ENCODE results near the gene PTCD3. TPM values are rescaled to one million over a fixed set of nuclear protein-coding genes. Genes with fewer than 3 reads are reported as not detected.

The PTCD3 gene
- total RNA-seq, 1 donor from 2014 or later = 165 TPM

DNA sequence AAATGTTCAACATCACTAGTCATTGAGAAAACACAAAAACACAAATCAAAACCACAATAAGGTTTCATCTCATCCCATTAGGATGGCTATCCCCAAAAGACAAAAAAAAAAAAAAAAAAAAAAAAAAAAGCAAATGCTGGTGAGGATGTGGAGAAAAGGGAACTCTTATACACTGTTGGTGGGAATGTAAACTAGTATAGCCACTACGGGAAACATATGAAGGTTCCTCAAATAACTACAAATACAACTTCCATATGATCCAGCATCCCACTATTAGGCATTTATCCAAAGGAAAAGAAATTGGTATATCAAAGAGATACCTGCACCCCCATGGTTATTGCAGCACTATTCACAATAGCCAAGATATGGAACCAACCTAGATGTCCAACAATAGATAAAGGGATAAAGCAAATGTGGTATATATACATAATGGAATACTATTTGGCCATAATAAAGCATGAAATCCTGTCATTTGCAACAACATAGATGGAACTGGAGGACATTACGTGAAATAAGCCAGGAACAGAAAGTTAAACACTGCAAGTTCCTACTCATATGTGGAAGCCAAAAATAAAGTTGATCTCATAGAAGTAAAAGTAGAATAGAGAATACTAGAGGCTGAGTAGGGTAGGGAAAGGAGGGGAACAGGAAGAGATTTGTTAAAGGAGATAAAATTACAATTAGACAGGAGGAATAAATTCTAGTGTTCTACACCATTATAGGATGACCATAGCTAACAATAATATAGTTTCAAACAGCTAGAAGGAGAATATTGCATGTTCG is 8.7 kb upstream of the PTCD3 start:
- intact Hi-C loops (cut with micrococcal nuclease) = no loop called here
- H3K27ac Mint-ChIP-seq = no peak overlapping the region
- H3K27me3 Mint-ChIP-seq (ENCODE audit: insufficient read depth) = no peaks in the 10 kb centered on the region
- no peak overlapping the region for H3K4me3 Mint-ChIP-seq
- peaks cover 2% of the 10 kb centered on the region for H3K9me3 Mint-ChIP-seq
- DNase-seq (ENCODE audit: low spot score) = no peak
- H3K4me1 Mint-ChIP-seq (ENCODE audit: low read depth) = peaks cover 28% of the 10 kb centered on the region
- peaks cover 43% of the 10 kb centered on the region for H3K36me3 Mint-ChIP-seq (ENCODE audit: low read depth)

- no peak for DNase-seq (ENCODE audit: low spot score)
- H3K4me3 Mint-ChIP-seq = no peak overlapping the region
- intact Hi-C loops (cut with micrococcal nuclease) = no loop called here
- H3K4me1 Mint-ChIP-seq (ENCODE audit: low read depth) = peaks cover 34% of the 10 kb centered on the region
- peaks cover 5% of the 10 kb centered on the region for H3K9me3 Mint-ChIP-seq
- H3K27me3 Mint-ChIP-seq (ENCODE audit: insufficient read depth) = no peaks in the 10 kb centered on the region
- no peak overlapping the region for H3K27ac Mint-ChIP-seq
- peaks cover 48% of the 10 kb centered on the region for H3K36me3 Mint-ChIP-seq (ENCODE audit: low read depth)
Measured at GRCh38 chr2:86097913-86098312, 8.1 kb upstream of the PTCD3 start.

DNA sequence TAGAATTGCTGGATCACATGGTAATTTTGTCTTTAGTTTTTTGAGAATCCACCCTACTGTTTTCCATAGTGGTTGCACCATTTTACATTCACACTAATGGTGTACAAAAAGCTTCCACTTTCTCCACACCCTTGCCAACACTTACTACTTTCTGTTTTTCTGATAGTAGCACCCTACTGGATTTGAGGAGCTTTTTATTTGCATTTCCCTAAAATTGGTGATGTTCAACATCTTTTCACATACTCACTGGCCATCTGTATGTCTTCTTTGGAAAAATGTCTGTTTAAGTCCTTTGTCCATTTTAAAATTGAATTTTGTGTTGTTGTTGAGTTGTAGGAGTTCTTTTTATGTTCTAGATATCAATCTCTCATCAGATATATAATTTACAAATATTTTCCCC is 3.9 kb upstream of the PTCD3 start:
- Mint-ChIP-seq H3K9me3 (peaks cover 5% of the 10 kb centered on the region), H3K36me3 (ENCODE audit: low read depth) (peaks cover 42% of the 10 kb centered on the region), H3K27ac (no peak overlapping the region), H3K27me3 (ENCODE audit: insufficient read depth) (no peaks in the 10 kb centered on the region), H3K4me1 (ENCODE audit: low read depth) (peaks cover 53% of the 10 kb centered on the region), H3K4me3 (no peak overlapping the region)
- intact Hi-C loops (cut with micrococcal nuclease) = no loop called here
- no peak for DNase-seq (ENCODE audit: low spot score)

DNA sequence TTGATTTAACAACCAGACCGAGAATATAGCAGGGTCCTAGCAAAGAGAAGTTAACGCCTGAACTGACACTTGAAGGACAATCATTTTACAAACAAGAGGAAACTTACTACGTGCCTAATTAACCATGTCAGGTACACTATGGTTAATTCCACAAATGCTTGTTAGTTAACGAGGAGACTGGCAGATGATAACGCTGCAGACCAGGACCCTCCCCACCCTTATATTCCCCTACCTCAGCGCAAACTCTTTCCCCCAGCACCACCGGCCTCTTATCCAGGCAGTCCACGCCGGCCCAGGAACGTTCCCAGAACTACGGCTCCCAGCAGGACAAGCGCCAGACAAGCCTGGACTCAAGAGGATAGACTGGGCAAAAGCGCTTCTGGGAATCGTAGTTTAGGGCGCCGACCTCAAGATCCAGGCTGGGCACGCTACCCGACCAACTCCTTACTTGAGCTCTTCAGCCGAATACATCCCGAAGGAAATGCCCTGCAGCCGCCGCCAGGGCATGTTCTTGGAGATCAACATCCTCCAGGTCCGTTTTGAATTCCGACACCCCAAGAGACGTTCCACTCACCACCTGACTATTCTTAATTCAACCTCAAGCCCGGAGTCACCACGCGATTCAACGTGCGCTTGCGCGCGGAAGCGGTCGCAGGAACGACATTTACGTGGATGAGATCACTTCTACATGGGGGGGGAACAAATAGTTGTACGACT is 625 bp upstream of the PTCD3 start, which contains the start of gene POLR1A:
Gene POLR1A, minus strand, starts transcription at position 635 of the 717 bp plus-strand sequence. Its CDS starts 110 bp downstream, at position 525.
- H3K4me1 Mint-ChIP-seq (ENCODE audit: low read depth) = peaks cover 55% of the 10 kb centered on the region
- peaks cover 5% of the 10 kb centered on the region for H3K9me3 Mint-ChIP-seq
- peak; percentile 84 for DNase-seq (ENCODE audit: low spot score)
- H3K27ac Mint-ChIP-seq = peak within 1 kb of the TSS; percentile 99
- intact Hi-C loops (cut with micrococcal nuclease) = loop anchor here (1.0 to 5.0 kb wide), 10 partner anchors 25 to 688 kb away; partner anchors contain the start of genes C2orf68, MAT2A, MRPL35 and SH2D6
- peak within 1 kb of the TSS; percentile 91 for H3K4me3 Mint-ChIP-seq
- H3K36me3 Mint-ChIP-seq (ENCODE audit: low read depth) = peaks cover 39% of the 10 kb centered on the region
- H3K27me3 Mint-ChIP-seq (ENCODE audit: insufficient read depth) = no peaks in the 10 kb centered on the region

GRCh38 chr2:86107031-86107430 is 996 bp downstream of the PTCD3 start:
- DNase-seq (ENCODE audit: low spot score) = no peak
- intact Hi-C loops (cut with micrococcal nuclease) = loop anchor here (5.0 kb wide), 2 partner anchors 570 to 690 kb away; partner anchors contain the start of genes MAT2A and SH2D6
- H3K27me3 Mint-ChIP-seq (ENCODE audit: insufficient read depth) = no peaks in the 10 kb centered on the region
- H3K9me3 Mint-ChIP-seq = peaks cover 5% of the 10 kb centered on the region
- peaks cover 38% of the 10 kb centered on the region for H3K36me3 Mint-ChIP-seq (ENCODE audit: low read depth)
- H3K4me1 Mint-ChIP-seq (ENCODE audit: low read depth) = peaks cover 55% of the 10 kb centered on the region
- peak overlapping the region; percentile 91 for H3K4me3 Mint-ChIP-seq
- peak overlapping the region; percentile 99 for H3K27ac Mint-ChIP-seq

- H3K27me3 Mint-ChIP-seq (ENCODE audit: insufficient read depth) = no peaks in the 10 kb centered on the region
- peaks cover 53% of the 10 kb centered on the region for H3K36me3 Mint-ChIP-seq (ENCODE audit: low read depth)
- H3K4me3 Mint-ChIP-seq = no peak overlapping the region
- DNase-seq (ENCODE audit: low spot score) = no peak
- H3K4me1 Mint-ChIP-seq (ENCODE audit: low read depth) = no peaks in the 10 kb centered on the region
- intact Hi-C loops (cut with micrococcal nuclease) = no loop called here
- H3K9me3 Mint-ChIP-seq = no peaks in the 10 kb centered on the region
- no peak overlapping the region for H3K27ac Mint-ChIP-seq
Measured at GRCh38 chr2:86118130-86118529, 12.1 kb downstream of the PTCD3 start.

- Mint-ChIP-seq H3K27ac (no peak overlapping the region), H3K27me3 (ENCODE audit: insufficient read depth) (no peaks in the 10 kb centered on the region), H3K36me3 (ENCODE audit: low read depth) (peaks cover 59% of the 10 kb centered on the region), H3K4me1 (ENCODE audit: low read depth) (peaks cover 9% of the 10 kb centered on the region), H3K9me3 (no peaks in the 10 kb centered on the region), H3K4me3 (no peak overlapping the region)
- intact Hi-C loops (cut with micrococcal nuclease) = loop anchor here (5.0 kb wide), 1 partner anchor 34 kb away; no protein-coding TSS in a partner anchor
- DNase-seq (ENCODE audit: low spot score) = no peak
Measured at GRCh38 chr2:86123328-86123925, 17.4 kb downstream of the PTCD3 start.

- Mint-ChIP-seq H3K36me3 (ENCODE audit: low read depth) (peaks cover 63% of the 10 kb centered on the region), H3K9me3 (no peaks in the 10 kb centered on the region), H3K27ac (no peak overlapping the region), H3K27me3 (ENCODE audit: insufficient read depth) (no peaks in the 10 kb centered on the region), H3K4me3 (no peak overlapping the region), H3K4me1 (ENCODE audit: low read depth) (peaks cover 9% of the 10 kb centered on the region)
- DNase-seq (ENCODE audit: low spot score) = no peak
- intact Hi-C loops (cut with micrococcal nuclease) = loop anchor here (5.0 kb wide), 1 partner anchor 33 kb away; no protein-coding TSS in a partner anchor
Measured at GRCh38 chr2:86124683-86125082, 18.6 kb downstream of the PTCD3 start.

GRCh38 chr2:86134709-86135108 is 28.7 kb downstream of the PTCD3 start:
- Mint-ChIP-seq H3K36me3 (ENCODE audit: low read depth) (peaks cover 80% of the 10 kb centered on the region), H3K27me3 (ENCODE audit: insufficient read depth) (no peaks in the 10 kb centered on the region), H3K9me3 (no peaks in the 10 kb centered on the region), H3K4me1 (ENCODE audit: low read depth) (peaks cover 11% of the 10 kb centered on the region), H3K4me3 (no peak overlapping the region), H3K27ac (no peak overlapping the region)
- DNase-seq (ENCODE audit: low spot score) = no peak
- intact Hi-C loops (cut with micrococcal nuclease) = no loop called here

GRCh38 chr2:86135653-86136052 is 29.6 kb downstream of the PTCD3 start:
- Mint-ChIP-seq H3K36me3 (ENCODE audit: low read depth) (peaks cover 78% of the 10 kb centered on the region), H3K27ac (peak overlapping the region; percentile 23), H3K4me1 (ENCODE audit: low read depth) (peaks cover 12% of the 10 kb centered on the region), H3K4me3 (no peak overlapping the region), H3K27me3 (ENCODE audit: insufficient read depth) (no peaks in the 10 kb centered on the region), H3K9me3 (no peaks in the 10 kb centered on the region)
- DNase-seq (ENCODE audit: low spot score) = no peak
- intact Hi-C loops (cut with micrococcal nuclease) = no loop called here

DNA sequence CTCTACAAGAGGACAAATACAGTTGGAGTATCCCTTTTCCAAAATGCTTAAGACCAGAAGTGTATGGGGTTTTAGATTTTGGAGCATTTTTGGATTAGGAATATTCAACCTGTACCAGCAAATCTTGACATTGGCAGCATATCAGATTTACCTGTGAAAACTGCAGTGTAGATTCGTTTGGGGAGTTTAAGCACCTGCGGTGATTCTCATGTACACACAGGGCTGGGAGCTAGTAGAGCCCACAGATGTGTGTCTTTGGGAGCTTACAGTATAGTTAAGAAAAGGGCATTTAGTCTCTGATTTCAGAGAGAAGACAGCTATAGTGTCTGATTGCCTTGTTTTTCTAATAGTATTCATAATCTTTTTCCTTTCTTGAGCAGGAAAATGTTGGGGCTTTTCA is 30.1 kb downstream of the PTCD3 start:
- no peak for DNase-seq (ENCODE audit: low spot score)
- H3K4me1 Mint-ChIP-seq (ENCODE audit: low read depth) = peaks cover 12% of the 10 kb centered on the region
- H3K27ac Mint-ChIP-seq = no peak overlapping the region
- intact Hi-C loops (cut with micrococcal nuclease) = no loop called here
- no peaks in the 10 kb centered on the region for H3K27me3 Mint-ChIP-seq (ENCODE audit: insufficient read depth)
- H3K4me3 Mint-ChIP-seq = no peak overlapping the region
- H3K36me3 Mint-ChIP-seq (ENCODE audit: low read depth) = peaks cover 77% of the 10 kb centered on the region
- H3K9me3 Mint-ChIP-seq = no peaks in the 10 kb centered on the region

GRCh38 chr2:86138736-86139625 is 32.9 kb downstream of the PTCD3 start:
- Mint-ChIP-seq H3K4me1 (ENCODE audit: low read depth) (peaks cover 12% of the 10 kb centered on the region), H3K9me3 (no peaks in the 10 kb centered on the region), H3K36me3 (ENCODE audit: low read depth) (peaks cover 68% of the 10 kb centered on the region), H3K27ac (no peak overlapping the region), H3K27me3 (ENCODE audit: insufficient read depth) (no peaks in the 10 kb centered on the region), H3K4me3 (no peak overlapping the region)
- intact Hi-C loops (cut with micrococcal nuclease) = no loop called here
- no peak for DNase-seq (ENCODE audit: low spot score)

All from activated T-helper 1 cell treated with anti-CD3 and anti-CD28 coated beads, Interleukin-12 subunit alpha, Interleukin-12 subunit beta, Interleukin-2, Interleukin-4 antibody, amounts not matched to agents 30 ng/mL and 10 ng/mL and 1 ng/mL, durations not matched to agents 14 hours and 24 hours and 36 hours (primary cell).